Kidney epithelial cell (primary cell): Measurements from ENCODE around the gene PROM1. TPM values are rescaled to one million over a fixed set of nuclear protein-coding genes. Genes with fewer than 3 reads are reported as not detected.

ENCODE experiments used
- DNase-seq: peaks from one replicate; pipeline ENCODE4 v3.0.0-alpha.2; 2010; ENCODE audit warnings: low read depth
- H3K27me3 ChIP-seq: 2 replicates; pipeline ENCODE4 v1.6.0; 2011; ENCODE audit warnings: low read length; ENCODE audit not compliant: control insufficient read depth, insufficient read depth
- H3K36me3 ChIP-seq: 2 replicates; pipeline ENCODE4 v1.5.1; 2011; ENCODE audit warnings: low read length; ENCODE audit not compliant: control insufficient read depth, insufficient read depth
- H3K4me3 ChIP-seq: 2 replicates; pipeline ENCODE4 v1.5.1; 2011; ENCODE audit warnings: low read depth, mild to moderate bottlenecking, control low read depth, low read length
- total RNA-seq: library from RNA; depleted of rRNA; stranded (reverse); fragments of >200 nt; gene quantifications from 2 replicates; pipeline ENCODE4 v1.2.3, GENCODE V29; 2015
- TF ChIP-seq, protein P1 (sequence below): IDR thresholded peaks from 2 replicates; pipeline ENCODE4 v1.5.1; 2011; ENCODE audit warnings: mild to moderate bottlenecking, moderate library complexity, low read length, control low read depth, inconsistent platforms; ENCODE audit not compliant: insufficient read depth, poor library complexity, severe bottlenecking

PROM1 gene
- total RNA-seq, 1 donor from 2014 or later = 69.0 TPM

DNA sequence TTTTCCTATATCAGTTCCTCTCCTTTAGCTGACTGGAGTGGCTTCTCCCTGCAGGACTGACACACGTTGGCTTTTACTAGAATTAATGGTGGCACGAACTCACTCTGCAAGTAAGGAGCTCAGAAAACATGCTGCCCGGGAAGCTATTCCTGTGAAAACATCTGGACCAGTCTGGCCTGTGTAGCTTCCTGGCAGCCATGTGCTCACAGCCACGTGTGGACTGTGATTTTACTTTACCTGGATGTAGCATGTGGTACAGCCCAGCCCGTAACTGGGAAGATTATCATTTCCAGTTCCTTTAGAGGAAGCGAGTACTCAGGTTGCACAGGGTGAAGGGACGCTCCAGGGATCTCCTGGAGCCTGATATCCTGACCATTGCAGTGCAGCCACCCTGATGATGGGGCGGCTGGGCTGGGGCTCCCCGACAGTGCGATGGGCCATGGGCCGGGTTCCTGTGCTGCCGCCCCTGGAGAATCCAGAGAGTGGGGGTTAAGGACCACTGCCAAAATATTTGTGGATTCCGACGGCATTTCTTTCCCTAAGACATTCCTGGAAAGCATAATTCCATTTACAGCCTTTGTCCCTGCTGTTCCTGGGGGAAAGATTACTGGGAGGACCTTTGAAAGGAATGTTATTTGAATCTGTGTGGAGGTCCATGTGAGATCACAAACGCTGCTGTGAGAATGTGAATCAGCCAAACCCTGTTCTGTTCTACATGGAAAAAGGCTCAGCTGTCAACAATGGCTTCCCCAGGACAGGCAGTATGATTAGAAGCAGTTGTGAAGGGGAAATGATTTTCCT lies 35.0 kb downstream of the PROM1 start:
- TF ChIP-seq, protein P1, sequence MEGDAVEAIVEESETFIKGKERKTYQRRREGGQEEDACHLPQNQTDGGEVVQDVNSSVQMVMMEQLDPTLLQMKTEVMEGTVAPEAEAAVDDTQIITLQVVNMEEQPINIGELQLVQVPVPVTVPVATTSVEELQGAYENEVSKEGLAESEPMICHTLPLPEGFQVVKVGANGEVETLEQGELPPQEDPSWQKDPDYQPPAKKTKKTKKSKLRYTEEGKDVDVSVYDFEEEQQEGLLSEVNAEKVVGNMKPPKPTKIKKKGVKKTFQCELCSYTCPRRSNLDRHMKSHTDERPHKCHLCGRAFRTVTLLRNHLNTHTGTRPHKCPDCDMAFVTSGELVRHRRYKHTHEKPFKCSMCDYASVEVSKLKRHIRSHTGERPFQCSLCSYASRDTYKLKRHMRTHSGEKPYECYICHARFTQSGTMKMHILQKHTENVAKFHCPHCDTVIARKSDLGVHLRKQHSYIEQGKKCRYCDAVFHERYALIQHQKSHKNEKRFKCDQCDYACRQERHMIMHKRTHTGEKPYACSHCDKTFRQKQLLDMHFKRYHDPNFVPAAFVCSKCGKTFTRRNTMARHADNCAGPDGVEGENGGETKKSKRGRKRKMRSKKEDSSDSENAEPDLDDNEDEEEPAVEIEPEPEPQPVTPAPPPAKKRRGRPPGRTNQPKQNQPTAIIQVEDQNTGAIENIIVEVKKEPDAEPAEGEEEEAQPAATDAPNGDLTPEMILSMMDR = no peak
- Histone ChIP-seq H3K27me3 (no peaks in the 10 kb centered on the region), H3K4me3 (no peak overlapping the region), H3K36me3 (no peaks in the 10 kb centered on the region)
- no peak for DNase-seq

DNA sequence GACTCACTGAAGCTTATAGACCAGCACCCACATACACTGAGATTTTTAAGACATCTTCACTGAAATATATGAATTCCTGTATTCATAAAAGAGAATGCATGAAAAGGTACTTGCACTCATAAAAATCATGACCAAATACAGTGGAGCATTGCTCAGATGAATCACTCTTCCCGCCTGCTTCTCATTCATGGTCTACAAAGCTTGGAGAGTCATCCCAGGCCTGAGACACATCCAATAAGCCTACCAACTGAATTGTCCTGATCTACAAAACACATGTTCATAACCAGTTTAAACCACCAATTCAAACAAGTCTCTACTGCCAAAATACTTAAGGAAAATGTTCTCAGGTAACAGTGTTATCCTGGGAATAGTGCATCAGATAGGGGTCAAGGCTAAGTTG lies 38.1 kb downstream of the PROM1 start:
- Histone ChIP-seq H3K36me3 (no peaks in the 10 kb centered on the region), H3K27me3 (no peaks in the 10 kb centered on the region), H3K4me3 (no peak overlapping the region)
- TF ChIP-seq, protein P1 = no peak
- DNase-seq = no peak

DNA sequence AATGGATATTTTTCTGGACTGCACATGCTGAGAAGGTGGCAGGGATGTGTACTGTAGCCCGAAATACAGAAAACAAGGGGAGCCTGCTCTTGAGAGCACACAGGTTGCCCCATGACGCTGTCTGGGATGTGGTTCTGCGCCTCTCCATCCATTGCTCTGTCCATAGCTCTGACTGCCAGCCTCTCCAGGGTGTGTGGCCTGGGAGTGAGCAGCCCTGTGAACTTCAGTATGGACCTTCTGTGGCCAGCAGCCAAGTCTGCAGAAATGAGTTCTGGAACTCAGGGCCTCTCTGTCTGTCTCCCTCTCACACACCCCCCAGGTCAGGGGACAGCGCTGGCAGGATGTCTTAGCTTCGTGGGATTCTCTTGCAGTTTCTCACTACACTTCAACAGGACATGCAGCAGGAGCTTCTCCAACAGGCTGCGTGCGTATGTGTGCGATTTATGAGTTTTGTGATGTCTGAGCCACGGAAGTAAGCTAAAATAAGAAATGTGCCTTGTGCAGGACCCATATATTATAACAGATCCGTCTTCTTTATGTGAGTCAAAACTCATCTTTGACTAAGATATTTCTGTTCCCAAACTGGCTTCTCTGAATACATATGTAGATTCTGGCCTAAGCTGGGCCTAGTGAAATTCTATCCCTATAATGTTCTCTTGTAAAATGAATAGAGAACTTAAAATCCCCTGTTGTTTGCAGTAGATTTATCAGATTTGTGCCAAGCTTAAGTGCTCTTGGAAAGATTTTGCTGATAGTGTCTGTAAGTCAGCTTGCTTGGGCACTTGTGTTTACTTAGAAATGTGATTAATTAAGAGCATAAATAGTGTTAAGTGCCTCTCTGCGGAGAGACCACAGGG lies 40.0 kb downstream of the PROM1 start:
- H3K4me3 ChIP-seq = no peak overlapping the region
- no peak for DNase-seq
- H3K36me3 ChIP-seq = no peaks in the 10 kb centered on the region
- TF ChIP-seq, protein P1 = no peak
- no peaks in the 10 kb centered on the region for H3K27me3 ChIP-seq

DNA sequence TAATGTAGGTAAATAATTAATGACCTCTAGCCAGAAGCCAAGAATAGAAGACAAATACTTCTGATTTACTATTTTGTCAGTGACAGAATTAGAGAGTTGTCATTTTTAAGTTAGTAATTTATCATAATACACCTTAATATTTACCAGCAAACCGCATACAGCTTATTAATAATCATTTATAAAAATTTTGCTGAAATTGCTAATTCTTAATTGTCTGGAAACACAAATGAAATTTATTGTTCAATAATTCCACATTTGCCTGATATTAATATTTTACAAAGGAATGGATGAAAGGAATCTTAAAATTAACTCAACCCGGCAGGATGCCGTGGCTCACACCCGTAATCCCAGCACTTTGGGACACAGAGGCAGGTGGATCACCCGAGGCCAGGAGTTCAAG lies 44.7 kb downstream of the PROM1 start:
- Histone ChIP-seq H3K36me3 (no peaks in the 10 kb centered on the region), H3K27me3 (no peaks in the 10 kb centered on the region), H3K4me3 (no peak overlapping the region)
- TF ChIP-seq, protein P1 = no peak
- no peak for DNase-seq

DNA sequence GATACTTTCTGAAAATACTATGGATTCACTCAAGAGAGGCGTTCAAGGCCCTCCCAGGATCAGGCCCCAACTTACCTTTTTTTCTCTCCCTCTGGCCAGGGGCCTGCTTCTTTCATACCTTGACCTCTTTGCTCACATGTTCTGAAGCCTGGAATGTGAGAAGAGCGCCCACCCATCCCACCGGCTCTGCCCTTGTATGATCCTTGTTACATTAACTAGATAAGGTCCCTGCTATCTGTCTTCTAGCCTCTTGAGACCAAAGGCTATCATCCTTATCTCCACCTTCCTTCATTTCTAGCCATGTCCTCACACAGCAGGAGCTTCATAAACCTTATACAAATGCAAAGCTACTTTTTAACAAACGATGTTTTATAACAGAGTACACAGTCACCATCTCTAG lies 45.9 kb downstream of the PROM1 start:
- Histone ChIP-seq H3K36me3 (no peaks in the 10 kb centered on the region), H3K27me3 (no peaks in the 10 kb centered on the region), H3K4me3 (no peak overlapping the region)
- TF ChIP-seq, protein P1 = no peak
- no peak for DNase-seq

DNA sequence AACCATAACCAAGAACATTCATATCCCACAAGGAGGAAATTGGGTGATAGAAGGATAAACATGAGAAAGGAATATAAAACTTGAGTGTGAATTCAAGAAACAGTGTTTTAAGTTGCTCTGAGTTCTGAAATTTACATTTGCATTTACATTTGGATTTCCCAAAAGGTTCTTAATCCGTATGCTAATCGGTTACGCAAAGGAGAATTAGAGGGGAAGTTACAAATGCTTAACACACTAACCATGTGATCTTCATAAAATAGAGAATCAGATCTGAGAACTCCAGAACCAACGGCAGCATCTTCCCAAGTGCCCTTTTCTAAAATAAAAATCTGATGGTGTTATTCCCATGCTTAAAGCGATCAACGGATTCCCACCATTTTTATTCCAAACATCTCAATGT lies 48.0 kb downstream of the PROM1 start:
- no peaks in the 10 kb centered on the region for H3K36me3 ChIP-seq
- no peaks in the 10 kb centered on the region for H3K27me3 ChIP-seq
- TF ChIP-seq, protein P1 = no peak
- H3K4me3 ChIP-seq = no peak overlapping the region
- no peak for DNase-seq
